Uterus (tissue), 2 donors: Measurements from ENCODE around the gene LMBRD1.
"Not testable (repeated sequence)": the region's sequence is repeated elsewhere in the genome, so short reads cannot be mapped to it uniquely, and the experiment has no call there.

Experiments
- POLR2A ChIP-seq, 2 donors: fragments of 450-650 bp; IDR thresholded peaks; one replicate each; pipeline ENCODE4 v1.6.1; 2016; ENCODE audit warnings: antibody characterized with exemption in 2 of 2, mild to moderate bottlenecking in 1 of 2, moderate library complexity in 1 of 2
- TF ChIP-seq, protein P1 (sequence below), 4 experiments: fragments of 200-600 bp in 2 of 4; fragments of 450-650 bp in 2 of 4; sonication (generic) in 2 of 4; IDR thresholded peaks; one replicate each; pipeline ENCODE4 v1.5.1; 2016 to 2019; ENCODE audit warnings: antibody characterized with exemption in 4 of 4, mild to moderate bottlenecking in 2 of 4, moderate library complexity in 1 of 4

DNA sequence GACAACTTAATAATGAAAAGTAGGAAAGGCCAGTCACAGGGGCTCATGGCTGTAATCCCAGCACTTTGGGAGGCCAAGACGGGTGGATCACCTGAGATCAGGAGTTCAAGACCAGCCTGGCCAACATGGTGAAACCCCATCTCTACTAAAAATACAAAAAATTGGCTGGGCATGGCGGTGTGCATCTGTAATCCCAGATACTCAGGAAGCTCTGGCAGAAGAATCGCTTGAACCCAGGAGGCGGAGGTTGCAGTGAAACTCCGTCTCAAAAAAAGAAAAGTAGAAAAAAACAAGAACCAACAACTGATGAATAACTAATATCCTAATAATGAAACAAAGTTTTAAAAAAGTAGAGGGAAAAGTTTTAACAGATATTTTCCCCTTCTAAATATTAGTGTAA, 9.4 kb downstream of the LMBRD1 start:
- TF ChIP-seq, protein P1, sequence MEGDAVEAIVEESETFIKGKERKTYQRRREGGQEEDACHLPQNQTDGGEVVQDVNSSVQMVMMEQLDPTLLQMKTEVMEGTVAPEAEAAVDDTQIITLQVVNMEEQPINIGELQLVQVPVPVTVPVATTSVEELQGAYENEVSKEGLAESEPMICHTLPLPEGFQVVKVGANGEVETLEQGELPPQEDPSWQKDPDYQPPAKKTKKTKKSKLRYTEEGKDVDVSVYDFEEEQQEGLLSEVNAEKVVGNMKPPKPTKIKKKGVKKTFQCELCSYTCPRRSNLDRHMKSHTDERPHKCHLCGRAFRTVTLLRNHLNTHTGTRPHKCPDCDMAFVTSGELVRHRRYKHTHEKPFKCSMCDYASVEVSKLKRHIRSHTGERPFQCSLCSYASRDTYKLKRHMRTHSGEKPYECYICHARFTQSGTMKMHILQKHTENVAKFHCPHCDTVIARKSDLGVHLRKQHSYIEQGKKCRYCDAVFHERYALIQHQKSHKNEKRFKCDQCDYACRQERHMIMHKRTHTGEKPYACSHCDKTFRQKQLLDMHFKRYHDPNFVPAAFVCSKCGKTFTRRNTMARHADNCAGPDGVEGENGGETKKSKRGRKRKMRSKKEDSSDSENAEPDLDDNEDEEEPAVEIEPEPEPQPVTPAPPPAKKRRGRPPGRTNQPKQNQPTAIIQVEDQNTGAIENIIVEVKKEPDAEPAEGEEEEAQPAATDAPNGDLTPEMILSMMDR (IDR thresholded peaks at IDR 0.05) = not testable (repeated sequence)
- not testable (repeated sequence) for TF ChIP-seq POLR2A (IDR thresholded peaks at IDR 0.05)
